Measurements from ENCODE around the gene KRT9. TPM values are rescaled to one million over a fixed set of nuclear protein-coding genes. Genes with fewer than 3 reads are reported as not detected.

KRT9 gene
- total and polyA plus RNA-seq, 2 donors (not counting 3 experiments of a cell fraction or from before 2014, with no cell fraction given) = not detected

DNA sequence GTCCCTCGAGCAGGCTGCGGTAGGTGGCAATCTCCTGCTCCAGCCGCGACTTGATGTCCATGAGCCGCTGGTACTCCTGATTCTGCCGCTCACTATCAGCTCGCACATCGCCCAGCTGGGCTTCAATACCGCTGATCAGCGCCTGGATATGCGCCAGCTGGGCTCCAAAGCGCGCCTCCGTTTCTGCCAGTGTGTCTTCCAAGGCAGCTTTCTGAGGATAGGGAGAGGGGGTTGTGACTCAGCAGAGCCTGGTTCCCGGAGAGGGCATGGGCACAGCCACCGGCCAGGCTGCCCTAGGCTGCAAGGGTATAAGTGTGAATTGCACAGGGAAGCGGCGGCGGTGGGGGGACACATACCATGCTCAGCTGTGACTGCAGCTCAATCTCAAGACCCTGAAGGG lies 48.1 kb downstream of the KRT9 start:
- no peaks in the 10 kb centered on the region for H3K36me3 ChIP-seq (ENCODE audit: control insufficient read depth in 2 of 2, extremely low read depth in 1 of 2, insufficient read depth in 2 of 2, low read length in 2 of 2)
- FAIRE-seq (no peak), DNase-seq (ENCODE audit: low read depth, low spot score) (no peak)
- H3K9me3 ChIP-seq (replicated peaks; ENCODE audit: control insufficient read depth, insufficient read depth, low read length) = no peaks in the 10 kb centered on the region
- no peak overlapping the region for H3K9ac ChIP-seq (replicated peaks; ENCODE audit: extremely low read depth, insufficient read depth, low read length)
- no peak overlapping the region for H3K4me3 ChIP-seq (replicated peaks in 1 of 3; ENCODE audit: insufficient read depth in 1 of 3, low read depth in 1 of 3, low read length in 3 of 3)
- H3K4me2 ChIP-seq (ENCODE audit: insufficient read depth, low read length) = no peak overlapping the region
- TF ChIP-seq, protein P1, sequence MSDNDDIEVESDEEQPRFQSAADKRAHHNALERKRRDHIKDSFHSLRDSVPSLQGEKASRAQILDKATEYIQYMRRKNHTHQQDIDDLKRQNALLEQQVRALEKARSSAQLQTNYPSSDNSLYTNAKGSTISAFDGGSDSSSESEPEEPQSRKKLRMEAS (IDR thresholded peaks at IDR 0.05; ENCODE audit: insufficient read depth, insufficient read length) = no peak
- TF ChIP-seq EZH2 (IDR thresholded peaks at IDR 0.05; ENCODE audit: borderline replicate concordance, low read depth, low read length, severe bottlenecking) (no peak), POLR2A (IDR thresholded peaks at IDR 0.05; ENCODE audit: low read depth, low read length) (no peak), POLR2AphosphoS5 (IDR thresholded peaks at IDR 0.05; ENCODE audit: insufficient read depth, low read depth, low read length) (no peak), FOS (IDR thresholded peaks at IDR 0.05; ENCODE audit: borderline replicate concordance, insufficient read depth, low read length) (no peak), JUN (IDR thresholded peaks at IDR 0.05; ENCODE audit: borderline replicate concordance, insufficient read depth, insufficient read length, low read depth) (no peak), GATA2 (IDR thresholded peaks at IDR 0.05; ENCODE audit: insufficient read depth, insufficient read length, low read depth, low read length) (no peak), MYC (IDR thresholded peaks at IDR 0.05; ENCODE audit: low read depth, low read length) (no peak)
- TF ChIP-seq, protein P2, sequence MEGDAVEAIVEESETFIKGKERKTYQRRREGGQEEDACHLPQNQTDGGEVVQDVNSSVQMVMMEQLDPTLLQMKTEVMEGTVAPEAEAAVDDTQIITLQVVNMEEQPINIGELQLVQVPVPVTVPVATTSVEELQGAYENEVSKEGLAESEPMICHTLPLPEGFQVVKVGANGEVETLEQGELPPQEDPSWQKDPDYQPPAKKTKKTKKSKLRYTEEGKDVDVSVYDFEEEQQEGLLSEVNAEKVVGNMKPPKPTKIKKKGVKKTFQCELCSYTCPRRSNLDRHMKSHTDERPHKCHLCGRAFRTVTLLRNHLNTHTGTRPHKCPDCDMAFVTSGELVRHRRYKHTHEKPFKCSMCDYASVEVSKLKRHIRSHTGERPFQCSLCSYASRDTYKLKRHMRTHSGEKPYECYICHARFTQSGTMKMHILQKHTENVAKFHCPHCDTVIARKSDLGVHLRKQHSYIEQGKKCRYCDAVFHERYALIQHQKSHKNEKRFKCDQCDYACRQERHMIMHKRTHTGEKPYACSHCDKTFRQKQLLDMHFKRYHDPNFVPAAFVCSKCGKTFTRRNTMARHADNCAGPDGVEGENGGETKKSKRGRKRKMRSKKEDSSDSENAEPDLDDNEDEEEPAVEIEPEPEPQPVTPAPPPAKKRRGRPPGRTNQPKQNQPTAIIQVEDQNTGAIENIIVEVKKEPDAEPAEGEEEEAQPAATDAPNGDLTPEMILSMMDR (IDR thresholded peaks at IDR 0.05; ENCODE audit: extremely low read depth in 1 of 2, insufficient read depth in 1 of 2, low read depth in 1 of 2, low read length in 2 of 2) = no peak
- POLR2A ChIA-PET = no interaction called here
- H3K27ac ChIP-seq (ENCODE audit: insufficient read depth, low read depth, low read length) = no peak overlapping the region
- CTCF ChIA-PET = interaction anchor here (1.4 to 8.5 kb wide), 3 partner anchors 17 to 125 kb away, joined by 3 to 126 read pairs (median 6); no protein-coding TSS in a partner anchor
- no peak overlapping the region for H2AFZ ChIP-seq (ENCODE audit: low read depth, low read length)
- no peaks in the 10 kb centered on the region for H3K27me3 ChIP-seq (ENCODE audit: control insufficient read depth in 2 of 2, insufficient read depth in 2 of 2, low read length in 2 of 2)
- H4K20me1 ChIP-seq (replicated peaks; ENCODE audit: control insufficient read depth, extremely low read depth, insufficient read depth, low read length) = no peaks in the 10 kb centered on the region
- H3K79me2 ChIP-seq (ENCODE audit: control insufficient read depth, insufficient read depth, low read length) = no peaks in the 10 kb centered on the region
- no peaks in the 10 kb centered on the region for H3K9me1 ChIP-seq (replicated peaks; ENCODE audit: control insufficient read depth, extremely low read depth, insufficient read depth, low read length)
- dilution Hi-C loops (cut with MboI; ENCODE audit: extremely low pct_ligation_motif_present, low sequenced_read_pairs) = no loop called here
- H3K4me1 ChIP-seq (ENCODE audit: control insufficient read depth, extremely low read depth, insufficient read depth, low read length) = peaks cover 30% of the 10 kb centered on the region
- intact Hi-C loops (cut with micrococcal nuclease) = no loop called here
- no TSS peak for BruUV-seq (replicated peaks)

All from endothelial cell of umbilical vein (primary cell).